Colonic mucosa (tissue), 4 donors: ENCODE measurements around the gene SETBP1. TPM values are rescaled to one million over a fixed set of nuclear protein-coding genes. Genes with fewer than 3 reads are reported as not detected.

ENCODE experiments used
- DNase-seq: peaks from one replicate; pipeline ENCODE4 v3.0.0-alpha.2; 2020
- H3K27ac ChIP-seq: fragments of 200-600 bp; one replicate; pipeline ENCODE4 v1.8.0; 2021
- H3K27me3 ChIP-seq: fragments of 200-600 bp; one replicate; pipeline ENCODE4 v1.8.0; 2021
- H3K36me3 ChIP-seq: fragments of 200-600 bp; one replicate; pipeline ENCODE4 v1.8.0; 2021
- H3K4me1 ChIP-seq: fragments of 200-600 bp; one replicate; pipeline ENCODE4 v1.8.0; 2021; ENCODE audit warnings: mild to moderate bottlenecking
- H3K4me3 ChIP-seq: fragments of 200-600 bp; one replicate; pipeline ENCODE4 v1.8.0; 2021
- H3K9ac ChIP-seq, 2 donors: one replicate each; pipeline ENCODE4 v1.7.0; 2013; ENCODE audit warnings: control low read depth in 2 of 2, low read depth in 2 of 2, low read length in 2 of 2
- H3K9me3 ChIP-seq: fragments of 200-600 bp; one replicate; pipeline ENCODE4 v1.8.0; 2021
- CTCF ChIP-seq: fragments of 200-600 bp; IDR thresholded peaks from one replicate; pipeline ENCODE4 v1.8.0; 2022; ENCODE audit warnings: antibody characterized with exemption, mild to moderate bottlenecking
- intact Hi-C: fragments of 100-400 bp; cut with DNase I; formaldehyde crosslinking; loops from one replicate; pipeline ENCODE4 v1.14.1; 2022
- total RNA-seq, 2 donors: library from RNA; stranded (reverse); fragmentation: NEBNext Ultra II Directional in 1 of 2; extraction: Animal tissue kit (Norgen Biotek cat#: 25700) in 1 of 2; gene quantifications; one replicate each; pipeline ENCODE4 v1.2.1, GENCODE V29; 2021
- donor health status: healthy.
- donor health status: DM: no; HTN: no; CAD: no.
- donor health status: DM: no; HTN: no; CAD: no.

The SETBP1 gene
- total RNA-seq, 2 donors from 2014 or later, result 9.6 to 11.8 TPM

GRCh38 chr18:45039376-45039775, 358.7 kb downstream of the SETBP1 start:
- intact Hi-C loops, result no loop called here
- H3K9me3 ChIP-seq, result no peaks in the 10 kb centered on the region
- H3K4me1 ChIP-seq, result no peaks in the 10 kb centered on the region
- no peak for DNase-seq
- no peaks in the 10 kb centered on the region for H3K27me3 ChIP-seq
- H3K36me3 ChIP-seq, result no peaks in the 10 kb centered on the region
- H3K4me3 ChIP-seq, result no peak overlapping the region
- H3K9ac ChIP-seq, result no peak overlapping the region
- no peak overlapping the region for H3K27ac ChIP-seq
- TF ChIP-seq CTCF, result no peak

- no peak for DNase-seq
- no peaks in the 10 kb centered on the region for H3K9me3 ChIP-seq
- intact Hi-C loops, result no loop called here
- H3K27me3 ChIP-seq, result no peaks in the 10 kb centered on the region
- H3K4me3 ChIP-seq, result no peak overlapping the region
- TF ChIP-seq CTCF, result no peak
- H3K9ac ChIP-seq, result no peak overlapping the region
- H3K4me1 ChIP-seq, result no peaks in the 10 kb centered on the region
- H3K27ac ChIP-seq, result no peak overlapping the region
- H3K36me3 ChIP-seq, result no peaks in the 10 kb centered on the region
These were observed 360.2 kb downstream of the SETBP1 start for GRCh38 chr18:45040879-45041278.

- DNase-seq, result peak; percentile 22
- Histone ChIP-seq H3K27me3 (no peaks in the 10 kb centered on the region), H3K4me3 (no peak overlapping the region), H3K36me3 (no peaks in the 10 kb centered on the region), H3K9me3 (no peaks in the 10 kb centered on the region), H3K4me1 (no peaks in the 10 kb centered on the region), H3K27ac (no peak overlapping the region), H3K9ac (no peak overlapping the region)
- intact Hi-C loops, result no loop called here
- TF ChIP-seq CTCF, result no peak
These were observed 364.1 kb downstream of the SETBP1 start for GRCh38 chr18:45044787-45045186.

- DNase-seq, result no peak
- Histone ChIP-seq H3K4me3 (no peak overlapping the region), H3K36me3 (no peaks in the 10 kb centered on the region), H3K9ac (no peak overlapping the region), H3K27ac (no peak overlapping the region), H3K9me3 (no peaks in the 10 kb centered on the region), H3K4me1 (no peaks in the 10 kb centered on the region), H3K27me3 (no peaks in the 10 kb centered on the region)
- intact Hi-C loops, result no loop called here
- no peak for TF ChIP-seq CTCF
These were observed 365.5 kb downstream of the SETBP1 start for GRCh38 chr18:45046228-45046627.

- no peaks in the 10 kb centered on the region for H3K4me1 ChIP-seq
- H3K27me3 ChIP-seq, result no peaks in the 10 kb centered on the region
- no peak overlapping the region for H3K9ac ChIP-seq
- H3K27ac ChIP-seq, result no peak overlapping the region
- H3K36me3 ChIP-seq, result no peaks in the 10 kb centered on the region
- no peaks in the 10 kb centered on the region for H3K9me3 ChIP-seq
- DNase-seq, result no peak
- no peak for TF ChIP-seq CTCF
- intact Hi-C loops, result no loop called here
- H3K4me3 ChIP-seq, result no peak overlapping the region
These were observed 366.3 kb downstream of the SETBP1 start for GRCh38 chr18:45046961-45047360.
